ENCODE results near the gene UBE2E2.
"Not testable (repeated sequence)": the region's sequence is repeated elsewhere in the genome, so short reads cannot be mapped to it uniquely, and the experiment has no call there.

Gene UBE2E2

DNA sequence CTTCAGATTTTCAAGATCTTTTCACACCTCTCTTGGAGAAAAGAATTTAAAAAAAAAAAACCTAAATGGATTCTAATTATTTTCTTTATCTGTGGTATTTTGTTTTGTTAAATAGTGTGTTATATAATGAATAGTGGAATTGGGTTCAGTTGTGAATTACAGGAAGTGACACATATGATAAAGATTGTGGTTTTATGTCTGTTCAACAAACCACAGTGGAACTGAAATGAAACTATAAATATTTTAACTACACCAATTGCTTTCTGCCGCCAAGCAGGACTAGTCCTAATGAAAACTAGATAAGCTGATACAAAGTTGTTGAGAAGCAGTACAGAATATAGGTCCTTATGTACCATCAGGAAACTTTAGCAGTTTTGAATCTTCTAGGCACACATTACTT lies 121.6 kb downstream of the UBE2E2 start:
- no peak for DNase-seq (ENCODE audit: low spot score)

DNA sequence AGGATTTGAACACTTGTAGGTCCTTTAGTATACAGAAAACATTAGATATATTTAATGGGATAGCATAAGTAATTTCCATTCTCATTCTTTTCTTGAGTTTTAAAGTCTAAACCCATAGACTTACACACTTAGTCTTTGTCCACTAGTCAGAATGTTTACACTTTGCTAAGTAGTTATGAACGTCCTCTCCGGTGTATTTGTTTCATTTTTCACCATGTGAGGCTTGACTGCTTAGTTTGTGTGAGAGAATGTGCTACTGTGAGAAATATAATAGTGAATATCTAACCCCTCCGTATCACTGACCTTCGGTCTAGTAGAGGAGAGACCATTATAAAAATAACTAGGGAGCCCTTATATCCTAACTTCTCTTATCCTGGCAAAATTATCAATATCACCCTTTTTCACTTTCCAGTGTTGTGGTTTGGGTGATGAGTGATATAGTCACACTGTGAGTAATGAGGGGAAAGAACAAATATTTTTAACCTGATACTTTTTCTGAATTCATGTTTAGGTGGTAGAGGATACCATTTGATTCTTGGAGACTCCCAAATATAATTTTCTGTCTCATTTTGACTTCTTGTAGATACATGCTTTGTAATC lies 122.4 kb downstream of the UBE2E2 start:
- DNase-seq (ENCODE audit: low spot score), result no peak

DNA sequence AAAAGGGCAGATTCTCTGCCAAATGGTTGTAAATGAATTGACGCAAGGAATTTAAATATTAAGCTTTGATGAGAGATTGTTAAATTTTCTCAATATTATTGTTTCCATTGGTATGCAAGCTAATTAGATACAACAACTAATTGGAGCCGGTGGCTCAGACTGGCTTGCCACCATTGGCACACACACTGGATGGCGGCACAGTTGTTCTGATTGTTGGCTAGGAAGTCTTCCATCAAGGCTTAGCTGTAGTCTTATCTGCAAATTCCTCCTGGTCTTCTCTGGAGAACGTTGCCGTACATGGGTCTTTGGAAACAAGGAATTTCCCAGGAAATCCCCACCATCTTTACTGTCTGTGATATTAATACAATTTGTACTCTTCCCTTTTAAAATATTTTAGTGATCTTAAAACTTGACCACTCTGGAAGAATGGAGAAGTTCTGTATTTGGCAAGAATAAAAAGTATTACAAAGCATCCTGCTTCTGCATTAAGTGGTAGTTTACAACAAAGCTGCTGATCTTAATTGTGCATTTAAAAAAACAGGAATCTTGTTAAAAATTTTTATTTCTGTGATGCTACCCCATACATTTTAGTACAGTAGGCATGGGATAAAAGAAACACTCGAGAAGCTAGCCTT lies 126.5 kb downstream of the UBE2E2 start:
- no peak for DNase-seq (ENCODE audit: low spot score)

DNA sequence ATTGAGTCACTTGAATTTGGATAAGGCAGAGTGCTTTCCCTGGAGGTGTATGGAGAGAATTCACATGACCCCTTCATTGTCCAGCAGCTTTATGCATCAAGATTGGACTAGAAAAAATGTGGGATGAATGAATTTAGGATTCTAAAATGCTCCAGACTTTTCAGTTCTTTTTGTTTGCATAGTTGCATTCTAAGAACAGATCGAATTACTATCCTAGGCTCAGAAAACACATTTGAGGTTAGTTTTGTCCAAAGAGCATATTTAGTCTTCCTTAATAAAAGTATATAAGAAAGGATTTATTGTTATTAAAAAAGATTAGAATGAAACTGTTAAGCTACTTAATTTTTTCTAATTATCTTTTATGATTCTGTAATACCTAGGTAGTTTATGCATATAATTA lies 127.4 kb downstream of the UBE2E2 start:
- no peak for DNase-seq (ENCODE audit: low spot score)

- no peak for DNase-seq (ENCODE audit: low spot score)
These were observed 128.2 kb downstream of the UBE2E2 start for GRCh38 chr3:23331141-23331935.

- no peak for DNase-seq (ENCODE audit: low spot score)
These were observed 130.5 kb downstream of the UBE2E2 start for GRCh38 chr3:23333633-23334032.

DNA sequence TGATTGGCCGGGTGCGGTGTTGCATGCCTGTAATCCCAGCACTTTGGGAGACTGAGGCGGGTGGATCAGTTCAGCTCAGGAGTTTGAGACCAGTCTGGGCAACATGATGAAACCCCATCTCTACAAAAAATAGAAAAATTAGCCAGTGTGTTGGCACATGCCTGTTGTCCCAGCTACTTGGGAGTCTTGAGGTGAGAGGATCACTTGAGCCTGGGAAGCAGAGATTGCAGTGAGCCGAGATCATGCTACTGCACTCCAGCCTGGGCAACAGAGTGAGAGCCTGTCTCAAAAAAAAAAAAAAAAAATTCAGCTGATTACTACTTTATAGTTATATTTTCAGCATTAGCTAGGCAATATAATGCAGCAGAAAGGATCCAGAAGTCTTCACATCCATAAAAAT lies 133.7 kb downstream of the UBE2E2 start:
- DNase-seq (ENCODE audit: low spot score), result not testable (repeated sequence)

- no peak for DNase-seq (ENCODE audit: low spot score)
These were observed 138.2 kb downstream of the UBE2E2 start for GRCh38 chr3:23341147-23341838.

GRCh38 chr3:23342343-23342742 lies 139.2 kb downstream of the UBE2E2 start:
- DNase-seq (ENCODE audit: low spot score), result no peak

DNA sequence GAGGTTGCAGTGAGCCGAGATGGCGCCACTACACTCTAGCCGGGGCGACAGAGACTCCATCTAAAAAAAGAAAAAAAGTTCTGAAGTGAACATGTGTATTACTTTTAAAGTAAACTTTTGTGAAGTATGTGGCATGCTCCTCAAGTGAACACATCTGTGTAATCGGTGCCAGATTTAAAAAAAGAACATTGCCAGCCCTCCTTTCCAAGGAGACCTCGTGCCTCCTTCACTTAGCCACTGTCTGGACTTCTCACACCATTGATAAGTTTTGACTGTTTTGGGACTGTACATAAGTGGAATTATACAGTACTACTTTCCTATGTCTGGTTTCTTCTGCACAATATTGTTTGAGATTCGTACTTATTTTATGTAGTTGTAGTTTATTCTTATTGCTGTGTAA lies 140.4 kb downstream of the UBE2E2 start:
- DNase-seq (ENCODE audit: low spot score), result no peak

- no peak for DNase-seq (ENCODE audit: low spot score)
These were observed 141.8 kb downstream of the UBE2E2 start for GRCh38 chr3:23344886-23345285.

GRCh38 chr3:23349444-23349843 lies 146.3 kb downstream of the UBE2E2 start:
- not testable (repeated sequence) for DNase-seq (ENCODE audit: low spot score)

- no peak for DNase-seq (ENCODE audit: low spot score)
These were observed 153.0 kb downstream of the UBE2E2 start for GRCh38 chr3:23356169-23356568.

DNA sequence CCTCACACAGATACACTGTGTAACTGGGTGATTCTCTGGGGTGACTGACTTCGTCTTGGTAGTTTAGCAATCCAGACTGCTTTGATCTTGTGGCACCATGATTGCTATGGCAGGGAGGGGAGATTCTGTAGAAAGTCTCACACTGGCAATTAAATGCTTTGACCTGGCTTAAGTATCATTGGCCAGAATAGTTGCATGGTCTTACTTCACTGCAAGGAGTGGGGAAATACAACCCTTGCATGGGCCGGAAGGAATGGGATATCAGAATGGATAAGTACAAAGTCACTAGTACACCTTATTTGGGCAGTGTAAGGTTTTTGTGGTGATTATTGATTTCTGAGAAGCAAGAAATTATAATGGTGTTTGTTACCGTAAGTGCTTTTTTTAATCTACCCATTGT lies 153.8 kb downstream of the UBE2E2 start:
- no peak for DNase-seq (ENCODE audit: low spot score)

DNA sequence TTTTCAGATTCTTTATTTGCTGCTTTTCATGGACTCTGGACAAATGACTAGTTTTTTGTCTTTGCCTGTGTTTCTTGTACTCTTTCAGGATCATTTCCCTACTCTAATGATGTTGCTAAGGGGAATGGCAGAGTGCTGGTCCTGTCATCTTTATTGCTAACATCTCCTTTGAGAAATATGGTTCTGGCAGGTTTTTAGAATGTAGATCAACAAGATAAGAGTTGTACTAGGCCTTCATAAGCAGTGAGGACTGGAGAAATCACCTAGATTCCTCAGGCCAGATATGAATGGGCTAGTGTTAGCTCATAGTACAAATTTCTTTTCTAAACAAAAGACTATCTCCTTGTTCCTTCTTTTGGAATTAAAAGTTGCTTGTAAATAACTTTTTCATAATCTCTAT lies 156.0 kb downstream of the UBE2E2 start:
- DNase-seq (ENCODE audit: low spot score), result peak; percentile 52

DNA sequence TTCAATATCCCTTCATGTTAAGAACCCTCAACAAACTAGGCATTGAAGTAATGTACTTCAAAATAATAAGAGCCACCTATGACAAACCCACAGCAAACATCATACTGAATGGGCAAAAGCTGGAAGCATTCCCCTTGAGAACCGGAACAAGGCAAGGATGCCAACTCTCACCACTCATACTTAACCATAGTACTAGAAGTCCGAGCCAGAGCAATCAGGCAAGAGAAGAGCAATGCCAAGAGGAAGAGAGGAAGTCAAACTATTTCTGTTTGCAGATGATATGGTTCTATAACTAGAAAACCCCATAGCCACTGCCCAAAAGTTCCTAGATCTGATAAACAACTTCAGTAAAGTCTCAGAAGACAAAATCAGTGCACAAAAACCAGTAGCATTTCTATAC lies 161.9 kb downstream of the UBE2E2 start:
- no peak for DNase-seq (ENCODE audit: low spot score)

DNA sequence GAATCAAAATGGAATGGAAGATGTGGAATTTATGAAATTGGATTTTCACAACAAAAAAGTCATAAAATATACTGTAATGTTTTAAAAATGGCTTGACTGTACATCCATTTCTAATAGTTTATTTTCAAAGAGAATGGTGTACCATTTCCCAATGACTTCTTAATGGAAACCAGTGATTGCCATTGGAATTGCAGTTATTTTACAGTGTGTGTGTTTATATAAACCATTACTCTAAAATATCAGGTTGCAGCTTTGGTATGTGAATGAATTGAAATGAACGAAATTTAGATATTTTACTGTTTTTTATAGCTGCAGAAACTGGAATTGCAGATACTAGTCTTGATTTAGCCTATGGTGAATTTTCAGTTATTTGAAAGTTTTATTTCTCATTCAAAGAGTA lies 165.6 kb downstream of the UBE2E2 start:
- DNase-seq (ENCODE audit: low spot score), result no peak

DNA sequence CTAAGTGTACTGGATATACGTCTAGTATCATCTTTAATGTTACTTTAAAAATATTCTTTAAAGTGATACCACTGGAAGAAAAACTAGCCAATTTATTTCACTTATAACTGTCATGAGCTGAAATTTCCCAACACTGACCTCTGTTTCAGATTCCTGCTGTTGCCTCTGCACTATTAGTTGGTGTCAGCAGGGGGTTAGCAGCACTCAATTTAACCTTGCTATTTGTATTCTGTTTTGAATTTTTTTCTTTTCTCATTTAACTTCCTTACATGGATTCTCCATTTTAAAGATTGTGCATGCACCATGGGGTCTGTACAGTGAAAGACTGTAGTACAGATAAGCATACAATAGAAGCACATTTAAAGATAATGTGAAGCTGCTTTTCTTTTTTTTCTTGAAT lies 169.2 kb downstream of the UBE2E2 start:
- DNase-seq (ENCODE audit: low spot score), result no peak

DNA sequence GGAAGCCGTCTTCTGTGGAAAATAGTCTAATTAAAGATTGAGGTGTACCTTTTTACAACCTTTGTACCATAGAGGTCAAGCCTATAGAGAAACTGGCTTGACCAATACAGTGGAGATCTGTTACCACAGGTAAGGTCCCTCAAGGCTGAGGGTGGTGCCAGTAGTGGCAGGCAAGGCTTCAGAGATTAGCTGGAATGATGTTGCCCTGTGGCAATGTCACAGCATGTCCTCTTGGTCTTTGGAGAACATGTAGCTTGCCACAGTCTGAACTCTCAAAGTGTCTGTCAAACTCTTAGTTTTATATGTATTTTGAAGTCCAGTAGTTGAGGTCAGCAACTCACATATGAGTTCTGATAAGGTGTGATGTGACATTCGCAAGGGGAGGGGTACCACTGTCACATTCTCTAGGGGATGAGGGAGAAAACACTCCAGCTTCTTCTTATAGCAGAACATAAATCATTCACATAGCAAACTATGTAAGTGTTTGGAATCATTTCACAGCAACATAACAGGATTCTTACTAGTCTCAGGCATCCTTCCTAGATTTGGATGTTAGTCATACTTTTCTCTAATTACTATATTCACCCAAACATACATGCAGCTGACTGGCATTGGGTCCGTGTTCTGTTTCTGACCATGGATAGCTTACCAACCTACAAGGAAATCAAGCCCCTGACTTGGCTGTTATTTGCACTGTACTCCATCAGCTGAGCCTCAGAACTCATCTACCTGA lies 173.6 kb downstream of the UBE2E2 start:
- DNase-seq (ENCODE audit: low spot score), result no peak

GRCh38 chr3:23377928-23378672 lies 175.0 kb downstream of the UBE2E2 start:
- DNase-seq (ENCODE audit: low spot score), result no peak

DNA sequence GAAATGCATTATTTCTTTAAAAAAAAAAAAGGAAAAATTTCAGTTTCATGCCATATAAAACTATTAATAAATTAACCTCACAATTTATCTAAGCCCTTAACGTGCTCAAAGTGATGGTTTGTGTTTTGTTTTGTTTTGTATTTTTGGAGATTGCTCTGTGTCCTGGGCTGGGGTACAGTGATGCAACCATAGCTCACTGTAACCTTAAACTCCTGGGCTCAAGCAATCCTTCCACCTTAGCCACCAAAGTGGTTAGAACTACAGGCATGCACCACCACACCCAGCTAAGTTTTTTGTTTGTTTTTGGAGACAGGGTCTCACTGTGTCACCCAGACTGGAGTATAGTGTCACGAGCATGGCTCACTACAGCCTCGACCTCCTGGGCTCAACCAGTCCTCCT lies 180.7 kb downstream of the UBE2E2 start:
- no peak for DNase-seq (ENCODE audit: low spot score)

Measured in SK-N-DZ (cell line).